T-helper 1 cell treated with Interleukin-12 subunit alpha and Interleukin-12 subunit beta and Interleukin-4 antibody, amounts not matched to agents 30 ng/mL and 1 ng/mL, for 36 hours (primary cell): ENCODE measurements around the gene CIP2A. TPM values are rescaled to one million over a fixed set of nuclear protein-coding genes. Genes with fewer than 3 reads are reported as not detected.

Source experiments
- intact Hi-C: fragments of 100-400 bp; cut with micrococcal nuclease; formaldehyde crosslinking; loops from one replicate; pipeline ENCODE4 v1.15.1; 2024
- total RNA-seq: library from RNA; stranded (reverse); gene quantifications from 2 replicates; pipeline ENCODE4 v1.2.3, GENCODE V29; 2022

CIP2A gene
- total RNA-seq, 1 donor from 2014 or later: 45.1 TPM

- intact Hi-C loops: no loop called here
Observed at GRCh38 chr3:108512671-108513070, 76.6 kb downstream of the CIP2A start.

- intact Hi-C loops: no loop called here
Observed at GRCh38 chr3:108511490-108511889, 77.7 kb downstream of the CIP2A start.

GRCh38 chr3:108511055-108511454, 78.2 kb downstream of the CIP2A start:
- intact Hi-C loops: no loop called here

- intact Hi-C loops: no loop called here
Observed at GRCh38 chr3:108510496-108510895, 78.7 kb downstream of the CIP2A start, which contains the start of gene MYH15. Gene MYH15 (minus strand): TSS chr3:108510596. CDS start chr3:108510530, 66 bp downstream.

GRCh38 chr3:108509871-108510270, 79.4 kb downstream of the CIP2A start:
- intact Hi-C loops: no loop called here

GRCh38 chr3:108509263-108509662, 80.0 kb downstream of the CIP2A start:
- intact Hi-C loops: no loop called here

- intact Hi-C loops: no loop called here
Observed at GRCh38 chr3:108507902-108508301, 81.3 kb downstream of the CIP2A start.

- intact Hi-C loops: no loop called here
Observed at GRCh38 chr3:108505811-108506210, 83.4 kb downstream of the CIP2A start.

- intact Hi-C loops: no loop called here
Observed at GRCh38 chr3:108503722-108504121, 85.5 kb downstream of the CIP2A start.

GRCh38 chr3:108501535-108501934, 87.7 kb downstream of the CIP2A start:
- intact Hi-C loops: no loop called here

- intact Hi-C loops: no loop called here
Observed at GRCh38 chr3:108500728-108501127, 88.5 kb downstream of the CIP2A start.

Other genes with a start within 250 kb of the CIP2A start
- 0.27 and 0.42 TPM in 2 replicates for gene MYH15, start 78.8 kb downstream of the CIP2A start, total RNA-seq
- gene DZIP3, start 284 bp upstream of the CIP2A start, total RNA-seq: 8.6 and 9.8 TPM in 2 replicates
- gene RETNLB, start 168.0 kb upstream of the CIP2A start, total RNA-seq: not detected in 2 replicates
- gene TRAT1, start 233.3 kb upstream of the CIP2A start, total RNA-seq: 160 and 166 TPM in 2 replicates